Measurements from ENCODE around the gene SRPK3. TPM values are rescaled to one million over a fixed set of nuclear protein-coding genes. Genes with fewer than 3 reads are reported as not detected.

The SRPK3 gene
- total RNA-seq, 1 donor from 2014 or later = 0.18 TPM

DNA sequence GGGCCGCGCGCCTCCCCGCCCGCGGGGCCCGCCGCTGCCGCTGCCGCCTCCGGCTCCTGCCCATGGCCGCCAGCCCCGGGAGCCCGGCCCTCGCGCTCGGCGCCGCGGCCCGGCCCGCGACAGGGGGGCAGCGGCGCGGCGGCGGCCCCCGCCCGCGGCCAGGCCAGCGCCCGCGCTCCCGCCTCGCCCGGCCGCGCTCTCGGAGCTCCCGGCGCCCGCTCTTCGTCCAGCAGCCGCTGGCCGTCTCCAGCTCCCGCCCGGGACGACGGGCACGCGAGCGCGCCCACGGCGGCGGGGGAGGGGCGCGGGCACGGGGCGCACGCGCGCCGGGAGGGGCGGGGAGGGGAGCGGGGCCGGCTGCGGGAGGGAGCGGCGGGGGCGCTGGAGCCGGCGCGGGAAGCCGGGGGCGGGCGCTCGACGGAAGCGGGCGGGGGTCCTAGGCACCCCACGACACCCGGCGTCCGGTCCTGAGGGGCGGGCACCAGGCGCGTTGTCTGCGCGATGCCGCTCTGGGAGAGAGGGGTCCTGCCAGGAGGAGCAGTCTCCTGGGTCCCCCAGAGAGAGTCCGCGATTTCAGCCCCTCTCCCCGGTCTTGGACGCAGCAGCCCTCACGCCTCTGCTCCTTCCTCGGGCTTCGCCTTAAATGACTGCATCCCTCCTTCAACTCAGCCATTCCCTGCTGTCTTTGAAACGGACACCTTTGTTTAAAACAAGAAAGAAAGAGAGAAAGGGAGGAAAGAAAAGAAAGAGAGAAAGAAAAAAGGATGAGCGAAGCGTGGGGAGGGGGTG, 50.0 kb downstream of the SRPK3 start:
- Mint-ChIP-seq H3K4me1 (ENCODE audit: unreplicated experiment) (peaks cover 2% of the 10 kb centered on the region), H3K9me3 (ENCODE audit: unreplicated experiment) (no peaks in the 10 kb centered on the region), H3K4me3 (ENCODE audit: unreplicated experiment) (no peak overlapping the region), H3K27ac (ENCODE audit: unreplicated experiment) (no peak overlapping the region), H3K36me3 (ENCODE audit: low read depth, unreplicated experiment) (no peaks in the 10 kb centered on the region), H3K27me3 (ENCODE audit: unreplicated experiment) (peaks cover 7% of the 10 kb centered on the region)
- no peak for DNase-seq (ENCODE audit: low spot score)
- TF ChIP-seq, protein P1, sequence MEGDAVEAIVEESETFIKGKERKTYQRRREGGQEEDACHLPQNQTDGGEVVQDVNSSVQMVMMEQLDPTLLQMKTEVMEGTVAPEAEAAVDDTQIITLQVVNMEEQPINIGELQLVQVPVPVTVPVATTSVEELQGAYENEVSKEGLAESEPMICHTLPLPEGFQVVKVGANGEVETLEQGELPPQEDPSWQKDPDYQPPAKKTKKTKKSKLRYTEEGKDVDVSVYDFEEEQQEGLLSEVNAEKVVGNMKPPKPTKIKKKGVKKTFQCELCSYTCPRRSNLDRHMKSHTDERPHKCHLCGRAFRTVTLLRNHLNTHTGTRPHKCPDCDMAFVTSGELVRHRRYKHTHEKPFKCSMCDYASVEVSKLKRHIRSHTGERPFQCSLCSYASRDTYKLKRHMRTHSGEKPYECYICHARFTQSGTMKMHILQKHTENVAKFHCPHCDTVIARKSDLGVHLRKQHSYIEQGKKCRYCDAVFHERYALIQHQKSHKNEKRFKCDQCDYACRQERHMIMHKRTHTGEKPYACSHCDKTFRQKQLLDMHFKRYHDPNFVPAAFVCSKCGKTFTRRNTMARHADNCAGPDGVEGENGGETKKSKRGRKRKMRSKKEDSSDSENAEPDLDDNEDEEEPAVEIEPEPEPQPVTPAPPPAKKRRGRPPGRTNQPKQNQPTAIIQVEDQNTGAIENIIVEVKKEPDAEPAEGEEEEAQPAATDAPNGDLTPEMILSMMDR (IDR thresholded peaks at IDR 0.05; ENCODE audit: unreplicated experiment) = no peak

DNA sequence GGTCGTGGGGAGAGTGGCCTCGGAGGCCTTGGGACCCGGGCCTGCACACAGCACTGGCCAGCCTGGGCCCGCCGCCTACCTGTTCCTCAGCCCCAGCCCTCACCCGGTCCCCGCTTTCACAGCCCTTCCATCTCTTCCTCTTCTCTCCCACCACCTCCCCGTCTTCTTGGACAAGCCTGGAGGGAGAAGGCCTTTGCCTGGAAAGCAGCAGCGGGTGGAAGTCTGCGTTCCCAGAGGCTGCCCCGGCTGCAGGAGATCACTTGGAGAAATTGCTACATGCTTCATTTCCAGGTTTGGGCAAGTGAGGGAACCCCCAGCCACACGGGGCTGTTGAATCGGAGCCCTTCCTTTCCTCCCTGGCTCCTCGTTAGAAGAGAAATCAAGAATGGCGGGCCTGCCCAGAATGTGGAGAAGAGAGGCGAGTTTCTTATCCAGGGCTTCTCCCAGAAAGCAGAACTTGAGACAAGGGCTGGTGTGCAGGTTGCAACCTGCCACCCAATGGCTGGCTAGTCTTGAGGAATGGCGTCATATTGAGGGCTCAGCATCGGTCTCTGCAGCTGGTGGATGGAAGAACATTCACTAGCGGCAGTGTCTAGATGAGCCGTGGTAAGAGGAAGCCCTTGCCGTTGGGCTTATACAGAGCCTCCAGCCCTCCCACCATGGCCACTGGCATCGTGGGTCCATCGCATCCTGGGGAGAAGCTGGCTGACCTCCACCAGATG, 50.7 kb downstream of the SRPK3 start:
- TF ChIP-seq, protein P1 (IDR thresholded peaks at IDR 0.05; ENCODE audit: unreplicated experiment) = no peak
- Mint-ChIP-seq H3K4me3 (ENCODE audit: unreplicated experiment) (no peak overlapping the region), H3K9me3 (ENCODE audit: unreplicated experiment) (no peaks in the 10 kb centered on the region), H3K27me3 (ENCODE audit: unreplicated experiment) (peaks cover 7% of the 10 kb centered on the region), H3K36me3 (ENCODE audit: low read depth, unreplicated experiment) (no peaks in the 10 kb centered on the region), H3K27ac (ENCODE audit: unreplicated experiment) (no peak overlapping the region), H3K4me1 (ENCODE audit: unreplicated experiment) (peaks cover 2% of the 10 kb centered on the region)
- DNase-seq (ENCODE audit: low spot score) = no peak

DNA sequence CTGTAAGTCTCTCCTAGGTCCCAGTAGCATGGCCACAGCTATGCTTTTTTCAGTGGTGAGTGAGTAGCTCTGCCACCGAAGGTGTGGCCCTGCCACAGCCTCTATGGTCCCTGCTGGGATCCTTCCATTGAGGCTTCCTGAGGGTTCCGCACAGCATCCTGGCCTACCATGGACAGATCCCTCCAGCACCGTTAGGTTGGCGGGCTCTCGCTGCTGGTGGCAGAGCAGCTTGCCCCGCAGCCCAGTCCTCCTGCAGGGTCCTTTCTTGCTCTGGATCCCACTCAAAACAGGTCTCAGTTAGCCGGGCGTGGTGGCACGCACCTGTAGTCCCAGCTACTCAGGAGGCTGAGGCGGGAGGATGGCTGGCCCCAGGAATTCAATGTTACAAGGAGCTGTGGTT, 51.9 kb downstream of the SRPK3 start:
- H3K27me3 Mint-ChIP-seq (ENCODE audit: unreplicated experiment) = peaks cover 3% of the 10 kb centered on the region
- H3K27ac Mint-ChIP-seq (ENCODE audit: unreplicated experiment) = no peak overlapping the region
- no peaks in the 10 kb centered on the region for H3K4me1 Mint-ChIP-seq (ENCODE audit: unreplicated experiment)
- H3K4me3 Mint-ChIP-seq (ENCODE audit: unreplicated experiment) = no peak overlapping the region
- TF ChIP-seq, protein P1 (IDR thresholded peaks at IDR 0.05; ENCODE audit: unreplicated experiment) = no peak
- DNase-seq (ENCODE audit: low spot score) = no peak
- no peaks in the 10 kb centered on the region for H3K9me3 Mint-ChIP-seq (ENCODE audit: unreplicated experiment)
- H3K36me3 Mint-ChIP-seq (ENCODE audit: low read depth, unreplicated experiment) = no peaks in the 10 kb centered on the region

Other genes with a start within 250 kb of the SRPK3 start
- 15.3 TPM for gene CCNQ, start 181.9 kb upstream of the SRPK3 start, total RNA-seq (ENCODE audit: unreplicated experiment)
- not detected for gene DUSP9, start 133.8 kb upstream of the SRPK3 start, total RNA-seq (ENCODE audit: unreplicated experiment)
- 0.41 TPM for gene PNCK, start 107.2 kb upstream of the SRPK3 start, total RNA-seq (ENCODE audit: unreplicated experiment)
- 7.9 TPM for gene SLC6A8, start 93.1 kb upstream of the SRPK3 start, total RNA-seq (ENCODE audit: unreplicated experiment)
- gene BCAP31, start 56.7 kb upstream of the SRPK3 start, total RNA-seq (ENCODE audit: unreplicated experiment) = 282 TPM
- gene ABCD1, start 56.2 kb upstream of the SRPK3 start, total RNA-seq (ENCODE audit: unreplicated experiment) = 19.5 TPM
- gene PLXNB3, start 16.8 kb upstream of the SRPK3 start, total RNA-seq (ENCODE audit: unreplicated experiment) = 11.2 TPM
- gene IDH3G, start 13.3 kb downstream of the SRPK3 start, total RNA-seq (ENCODE audit: unreplicated experiment) = 43.3 TPM
- gene SSR4, start 13.6 kb downstream of the SRPK3 start, total RNA-seq (ENCODE audit: unreplicated experiment) = 243 TPM
- 2.6 TPM for gene PDZD4, start 49.5 kb downstream of the SRPK3 start, total RNA-seq (ENCODE audit: unreplicated experiment)
- 0.31 TPM for gene L1CAM, start 105.1 kb downstream of the SRPK3 start, total RNA-seq (ENCODE audit: unreplicated experiment)
- gene AVPR2, start 123.6 kb downstream of the SRPK3 start, total RNA-seq (ENCODE audit: unreplicated experiment) = 0.77 TPM
- gene ARHGAP4, start 145.2 kb downstream of the SRPK3 start, total RNA-seq (ENCODE audit: unreplicated experiment) = 72.2 TPM
- 85.5 TPM for gene NAA10, start 154.0 kb downstream of the SRPK3 start, total RNA-seq (ENCODE audit: unreplicated experiment)
- gene RENBP, start 163.6 kb downstream of the SRPK3 start, total RNA-seq (ENCODE audit: unreplicated experiment) = 19.3 TPM
- gene HCFC1, start 190.8 kb downstream of the SRPK3 start, total RNA-seq (ENCODE audit: unreplicated experiment) = 74.6 TPM
- 12.0 TPM for gene TMEM187, start 191.7 kb downstream of the SRPK3 start, total RNA-seq (ENCODE audit: unreplicated experiment)
- gene IRAK1, start 238.9 kb downstream of the SRPK3 start, total RNA-seq (ENCODE audit: unreplicated experiment) = 89.9 TPM

Measured in endothelial cell (in vitro differentiated cells).